GM12873 (cell line): ENCODE data around the gene KLF16.

Experiments used
- TF ChIP-seq, protein P1 (sequence below): IDR thresholded peaks from 2 replicates; pipeline ENCODE4 v1.5.1; 2012; ENCODE audit warnings: low read depth, mild to moderate bottlenecking, moderate library complexity, low read length, control low read depth; ENCODE audit not compliant: insufficient read depth; ENCODE audit errors: missing control alignments

KLF16 gene

DNA sequence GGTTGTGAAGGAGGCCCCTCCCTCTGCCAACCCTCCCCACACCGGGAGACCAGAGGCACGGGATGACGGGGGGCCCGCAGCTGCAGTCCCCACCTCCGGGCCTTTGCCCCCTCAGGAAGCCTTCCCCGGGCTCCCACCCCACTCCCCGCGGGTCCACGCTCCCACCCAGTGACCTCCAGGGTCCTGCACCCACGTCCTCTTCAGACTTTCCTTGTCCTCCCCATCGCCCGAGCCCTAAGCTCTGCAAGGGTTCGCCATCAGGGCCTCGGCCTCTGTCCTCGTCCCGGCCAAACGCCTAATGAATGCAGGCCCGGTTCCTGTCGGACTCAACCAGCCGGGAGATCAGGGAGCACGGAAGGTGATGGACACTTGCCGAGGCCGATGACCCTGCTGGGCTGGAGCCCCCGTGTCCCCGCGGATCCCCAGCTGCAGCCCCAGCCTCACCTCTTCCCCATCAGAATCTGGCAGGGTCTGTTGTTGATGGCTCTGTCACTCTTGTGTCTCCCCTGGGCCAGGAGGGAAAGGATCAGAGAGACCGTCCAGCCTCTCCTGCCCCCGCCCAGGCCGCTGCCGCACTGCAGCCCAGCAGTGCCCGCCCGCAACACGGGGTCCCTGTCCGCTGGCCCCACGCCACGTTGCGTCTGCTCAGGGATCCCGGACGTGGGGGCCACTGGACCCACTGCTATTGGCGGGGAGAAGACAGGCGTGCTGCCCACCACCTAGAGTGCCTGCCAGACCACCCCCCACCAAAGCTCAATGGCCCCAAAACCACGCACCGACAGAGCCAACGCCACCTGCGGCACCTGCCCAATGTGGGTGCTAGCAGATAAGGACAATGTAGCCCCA, 57.0 kb downstream of the KLF16 start:
- TF ChIP-seq, protein P1, sequence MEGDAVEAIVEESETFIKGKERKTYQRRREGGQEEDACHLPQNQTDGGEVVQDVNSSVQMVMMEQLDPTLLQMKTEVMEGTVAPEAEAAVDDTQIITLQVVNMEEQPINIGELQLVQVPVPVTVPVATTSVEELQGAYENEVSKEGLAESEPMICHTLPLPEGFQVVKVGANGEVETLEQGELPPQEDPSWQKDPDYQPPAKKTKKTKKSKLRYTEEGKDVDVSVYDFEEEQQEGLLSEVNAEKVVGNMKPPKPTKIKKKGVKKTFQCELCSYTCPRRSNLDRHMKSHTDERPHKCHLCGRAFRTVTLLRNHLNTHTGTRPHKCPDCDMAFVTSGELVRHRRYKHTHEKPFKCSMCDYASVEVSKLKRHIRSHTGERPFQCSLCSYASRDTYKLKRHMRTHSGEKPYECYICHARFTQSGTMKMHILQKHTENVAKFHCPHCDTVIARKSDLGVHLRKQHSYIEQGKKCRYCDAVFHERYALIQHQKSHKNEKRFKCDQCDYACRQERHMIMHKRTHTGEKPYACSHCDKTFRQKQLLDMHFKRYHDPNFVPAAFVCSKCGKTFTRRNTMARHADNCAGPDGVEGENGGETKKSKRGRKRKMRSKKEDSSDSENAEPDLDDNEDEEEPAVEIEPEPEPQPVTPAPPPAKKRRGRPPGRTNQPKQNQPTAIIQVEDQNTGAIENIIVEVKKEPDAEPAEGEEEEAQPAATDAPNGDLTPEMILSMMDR: no peak

GRCh38 chr19:1805401-1806183, 57.8 kb downstream of the KLF16 start:
- TF ChIP-seq, protein P1: no peak

DNA sequence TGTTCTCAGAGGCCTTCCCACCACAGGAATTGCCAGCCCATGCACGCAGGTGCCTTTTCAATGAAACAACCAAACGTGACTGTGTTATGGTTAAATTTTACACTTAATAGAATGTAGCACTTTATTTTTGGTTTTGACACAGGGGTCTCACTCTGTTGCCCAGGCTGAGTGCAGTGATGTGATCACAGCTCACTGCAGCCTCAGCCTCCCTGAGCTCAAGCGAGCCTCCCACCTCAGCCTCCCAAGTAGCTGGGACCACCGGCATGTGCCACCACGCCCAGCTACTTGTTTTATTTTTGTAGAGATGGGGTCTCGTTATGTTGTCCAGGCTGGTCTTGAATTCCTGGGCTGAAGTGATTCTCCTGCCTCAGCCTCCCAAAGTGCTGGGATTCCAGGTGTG, 58.5 kb downstream of the KLF16 start:
- TF ChIP-seq, protein P1: no peak
